Ectodermal cell (in vitro differentiated cells): ENCODE measurements around the gene CLDN34.

Experiments used
- H3K27ac ChIP-seq: 2 replicates; pipeline ENCODE4 v1.7.0; 2013; ENCODE audit warnings: mild to moderate bottlenecking, low read depth, low read length; ENCODE audit not compliant: insufficient read depth, poor library complexity, severe bottlenecking
- H3K27me3 ChIP-seq: 2 replicates; pipeline ENCODE4 v1.7.0; 2013; ENCODE audit warnings: mild to moderate bottlenecking, low read length; ENCODE audit not compliant: insufficient read depth, control insufficient read depth, poor library complexity, severe bottlenecking
- H3K36me3 ChIP-seq: one replicate; pipeline ENCODE4 v1.7.0; 2013; ENCODE audit warnings: low read length; ENCODE audit not compliant: control insufficient read depth, insufficient read depth
- H3K4me1 ChIP-seq: one replicate; pipeline ENCODE4 v1.7.0; 2013; ENCODE audit warnings: low read length; ENCODE audit not compliant: control insufficient read depth, insufficient read depth
- H3K4me3 ChIP-seq: 2 replicates; pipeline ENCODE4 v1.7.0; 2013; ENCODE audit warnings: low read depth, low read length, control low read depth; ENCODE audit not compliant: insufficient read depth
- H3K9me3 ChIP-seq: 2 replicates; pipeline ENCODE4 v1.7.0; 2013; ENCODE audit warnings: mild to moderate bottlenecking, low read length, moderate library complexity; ENCODE audit not compliant: control insufficient read depth
- WGBS, 2 experiments: methylation state at CpG; one replicate each; pipeline ENCODE4 v1.1.7; 2013; ENCODE audit warnings: missing lambda C conversion rate in 2 of 2; 5-methylcytosine and 5-hydroxymethylcytosine counted together

Gene CLDN34

GRCh38 chrX:9940421-9940820 is 26.7 kb upstream of the CLDN34 start:
- 97% methylated on average over 14 of the region's 14 CpGs for WGBS, 2 experiments
- Histone ChIP-seq H3K27ac (no peak overlapping the region), H3K9me3 (no peaks in the 10 kb centered on the region), H3K4me1 (no peaks in the 10 kb centered on the region), H3K27me3 (no peaks in the 10 kb centered on the region), H3K36me3 (no peaks in the 10 kb centered on the region), H3K4me3 (no peak overlapping the region)

- Histone ChIP-seq H3K36me3 (peaks cover 3% of the 10 kb centered on the region), H3K4me3 (no peak overlapping the region), H3K27me3 (no peaks in the 10 kb centered on the region), H3K27ac (no peak overlapping the region), H3K9me3 (no peaks in the 10 kb centered on the region), H3K4me1 (no peaks in the 10 kb centered on the region)
- WGBS, 2 experiments = 92 to 100% methylated on average over 6 of the region's 6 CpGs
Measured at GRCh38 chrX:9942086-9942485, 25.1 kb upstream of the CLDN34 start.

- H3K4me1 ChIP-seq = no peaks in the 10 kb centered on the region
Measured at GRCh38 chrX:9943420-9943819, 23.7 kb upstream of the CLDN34 start.

GRCh38 chrX:9947131-9947794 is 19.9 kb upstream of the CLDN34 start:
- Histone ChIP-seq H3K27ac (no peak overlapping the region), H3K4me1 (no peaks in the 10 kb centered on the region), H3K9me3 (no peaks in the 10 kb centered on the region), H3K27me3 (no peaks in the 10 kb centered on the region), H3K36me3 (peaks cover 3% of the 10 kb centered on the region), H3K4me3 (no peak overlapping the region)
- WGBS, 2 experiments = 94 to 98% methylated on average over 8 to 9 of the region's 10 CpGs

More at GRCh38 chrX:9943420-9943819, 23.7 kb upstream of the CLDN34 start:
- 97% methylated on average over 2 to 4 of the region's 5 CpGs for WGBS, 2 experiments
- Histone ChIP-seq H3K27me3 (no peaks in the 10 kb centered on the region), H3K4me3 (no peak overlapping the region), H3K36me3 (peaks cover 3% of the 10 kb centered on the region), H3K9me3 (no peaks in the 10 kb centered on the region), H3K27ac (no peak overlapping the region)

- 96 to 98% methylated on average over 8 to 9 of the region's 9 CpGs for WGBS, 2 experiments
- Histone ChIP-seq H3K27ac (no peak overlapping the region), H3K4me1 (no peaks in the 10 kb centered on the region), H3K9me3 (no peaks in the 10 kb centered on the region), H3K36me3 (peaks cover 3% of the 10 kb centered on the region), H3K27me3 (no peaks in the 10 kb centered on the region), H3K4me3 (no peak overlapping the region)
Measured at GRCh38 chrX:9948406-9948805, 18.8 kb upstream of the CLDN34 start.

- no peaks in the 10 kb centered on the region for H3K4me1 ChIP-seq
- H3K9me3 ChIP-seq = no peaks in the 10 kb centered on the region
- H3K36me3 ChIP-seq = no peaks in the 10 kb centered on the region
- no peaks in the 10 kb centered on the region for H3K27me3 ChIP-seq
- H3K4me3 ChIP-seq = no peak overlapping the region
- WGBS, 2 experiments = 83 to 100% methylated on average over 1 of the region's 1 CpG
- H3K27ac ChIP-seq = no peak overlapping the region
Measured at GRCh38 chrX:9952300-9952699, 14.9 kb upstream of the CLDN34 start.

GRCh38 chrX:9953396-9953795 is 13.8 kb upstream of the CLDN34 start:
- no peaks in the 10 kb centered on the region for H3K4me1 ChIP-seq
- H3K4me3 ChIP-seq = no peak overlapping the region
- WGBS, 2 experiments = 82 to 87% methylated on average over 2 of the region's 2 CpGs
- no peaks in the 10 kb centered on the region for H3K27me3 ChIP-seq
- no peaks in the 10 kb centered on the region for H3K36me3 ChIP-seq
- no peaks in the 10 kb centered on the region for H3K9me3 ChIP-seq
- no peak overlapping the region for H3K27ac ChIP-seq

GRCh38 chrX:9955506-9955905 is 11.7 kb upstream of the CLDN34 start:
- Histone ChIP-seq H3K9me3 (no peaks in the 10 kb centered on the region), H3K36me3 (no peaks in the 10 kb centered on the region), H3K4me1 (no peaks in the 10 kb centered on the region), H3K27ac (no peak overlapping the region), H3K4me3 (no peak overlapping the region), H3K27me3 (no peaks in the 10 kb centered on the region)
- WGBS, 2 experiments = 94 to 97% methylated on average over 5 to 6 of the region's 6 CpGs

- H3K9me3 ChIP-seq = no peaks in the 10 kb centered on the region
- H3K4me3 ChIP-seq = no peak overlapping the region
- 97 to 98% methylated on average over 7 of the region's 9 CpGs for WGBS, 2 experiments
Measured at GRCh38 chrX:9957743-9958142, 9.4 kb upstream of the CLDN34 start.

GRCh38 chrX:9958183-9958582 is 9.0 kb upstream of the CLDN34 start:
- no peaks in the 10 kb centered on the region for H3K4me1 ChIP-seq
- no peak overlapping the region for H3K27ac ChIP-seq
- 94 to 100% methylated on average over 4 of the region's 5 CpGs for WGBS, 2 experiments
- no peaks in the 10 kb centered on the region for H3K27me3 ChIP-seq
- H3K4me3 ChIP-seq = no peak overlapping the region
- no peaks in the 10 kb centered on the region for H3K9me3 ChIP-seq
- H3K36me3 ChIP-seq = no peaks in the 10 kb centered on the region

More at GRCh38 chrX:9957743-9958142, 9.4 kb upstream of the CLDN34 start:
- Histone ChIP-seq H3K4me1 (no peaks in the 10 kb centered on the region), H3K27me3 (no peaks in the 10 kb centered on the region), H3K27ac (no peak overlapping the region), H3K36me3 (no peaks in the 10 kb centered on the region)

- H3K27ac ChIP-seq = no peak overlapping the region
- H3K27me3 ChIP-seq = no peaks in the 10 kb centered on the region
- H3K9me3 ChIP-seq = no peaks in the 10 kb centered on the region
- WGBS, 2 experiments = 89 to 95% methylated on average over 5 of the region's 5 CpGs
- H3K36me3 ChIP-seq = no peaks in the 10 kb centered on the region
- H3K4me1 ChIP-seq = no peaks in the 10 kb centered on the region
- no peak overlapping the region for H3K4me3 ChIP-seq
Measured at GRCh38 chrX:9961750-9962149, 5.4 kb upstream of the CLDN34 start.
